Endothelial cell of umbilical vein (primary cell): ENCODE data around the gene DOCK4. TPM values are rescaled to one million over a fixed set of nuclear protein-coding genes. Genes with fewer than 3 reads are reported as not detected.

Experiments used
- BruUV-seq: library from RNA; stranded (reverse); fragments of 400-500 nt; replicated peaks from 2 replicates; lab custom pipeline; 2021; lab: Mats Ljungman, UMichigan
- CTCF ChIA-PET: fragments of 300-600, 350-600 bp; sonication (Branson Sonifier 250); formaldehyde crosslinking; loops from one replicate; lab custom pipeline; 2021; ENCODE audit warnings: antibody characterized with exemption, inconsistent platforms; lab: Charles Lee
- POLR2A ChIA-PET: fragments of 300-600, 350-600 bp; sonication (Branson Sonifier 250); formaldehyde crosslinking; loops from one replicate; lab custom pipeline; 2021; ENCODE audit warnings: antibody characterized with exemption, inconsistent platforms; lab: Charles Lee
- DNase-seq: peaks from one replicate; pipeline ENCODE4 v3.0.0-alpha.2; 2011; ENCODE audit warnings: low read depth, low spot score
- FAIRE-seq: peaks from 2 replicates; lab custom pipeline; 2011; peaks lifted over from hg19 to GRCh38; lab: Jason Lieb, UNC
- H2AFZ ChIP-seq: 2 replicates; pipeline ENCODE4 v1.6.0; 2012; ENCODE audit warnings: low read depth, low read length, control low read depth, inconsistent platforms
- H3K27ac ChIP-seq: 2 replicates; pipeline ENCODE4 v1.5.1; 2011; ENCODE audit warnings: low read depth, mild to moderate bottlenecking, control low read depth, low read length, moderate library complexity; ENCODE audit not compliant: insufficient read depth
- H3K27me3 ChIP-seq, 2 experiments: 2 replicates each; pipeline versions ENCODE4 v1.6.0 to v1.6.1; 2011; ENCODE audit warnings: low read length in 2 of 2, mixed read lengths in 1 of 2; ENCODE audit not compliant: control insufficient read depth in 2 of 2, insufficient read depth in 2 of 2
- H3K36me3 ChIP-seq, 2 experiments: 2 replicates in 1 of 2; 3 replicates in 1 of 2; pipeline ENCODE4 v1.5.1; 2011; ENCODE audit warnings: low read length in 2 of 2, mild to moderate bottlenecking in 1 of 2, moderate library complexity in 1 of 2; ENCODE audit not compliant: control insufficient read depth in 2 of 2, insufficient read depth in 2 of 2; ENCODE audit errors: extremely low read depth in 1 of 2
- H3K4me1 ChIP-seq: 3 replicates; pipeline ENCODE4 v1.5.1; 2011; ENCODE audit warnings: mild to moderate bottlenecking, low read length; ENCODE audit not compliant: control insufficient read depth, insufficient read depth; ENCODE audit errors: extremely low read depth
- H3K4me2 ChIP-seq: 2 replicates; pipeline ENCODE4 v1.6.1; 2011; ENCODE audit warnings: low read length, control low read depth, mixed read lengths; ENCODE audit not compliant: insufficient read depth
- H3K4me3 ChIP-seq, 3 experiments: fragments of 200-600 bp in 1 of 3; sonication (generic), shearing (Covaris generic) in 1 of 3; replicated peaks in 1 of 3; 2 replicates each; pipeline ENCODE4 v1.5.1; 2011 to 2016; ENCODE audit warnings: control low read depth in 3 of 3, low read length in 3 of 3, mild to moderate bottlenecking in 2 of 3, inconsistent platforms in 1 of 3, low read depth in 1 of 3, moderate library complexity in 1 of 3; ENCODE audit not compliant: insufficient read depth in 1 of 3
- H3K79me2 ChIP-seq: 2 replicates; pipeline ENCODE4 v1.6.0; 2012; ENCODE audit warnings: low read length, inconsistent platforms; ENCODE audit not compliant: control insufficient read depth, insufficient read depth
- H3K9ac ChIP-seq: replicated peaks from 2 replicates; pipeline ENCODE3; 2011; ENCODE audit warnings: low read length, control low read depth; ENCODE audit not compliant: insufficient read depth; ENCODE audit errors: extremely low read depth
- H3K9me1 ChIP-seq: replicated peaks from 3 replicates; pipeline ENCODE4 v1.6.0; 2011; ENCODE audit warnings: mild to moderate bottlenecking, low read length; ENCODE audit not compliant: control insufficient read depth, insufficient read depth; ENCODE audit errors: extremely low read depth
- H3K9me3 ChIP-seq: replicated peaks from 2 replicates; pipeline ENCODE4 v1.5.1; 2012; ENCODE audit warnings: low read length, inconsistent platforms; ENCODE audit not compliant: control insufficient read depth, insufficient read depth
- H4K20me1 ChIP-seq: replicated peaks from 2 replicates; pipeline ENCODE3; 2011; ENCODE audit warnings: mild to moderate bottlenecking, low read length; ENCODE audit not compliant: control insufficient read depth, insufficient read depth; ENCODE audit errors: extremely low read depth
- EZH2 ChIP-seq: IDR thresholded peaks from 2 replicates; pipeline ENCODE4 v1.6.1; 2012; ENCODE audit warnings: borderline replicate concordance, low read depth, mild to moderate bottlenecking, moderate library complexity, low read length, inconsistent platforms; ENCODE audit not compliant: severe bottlenecking
- FOS ChIP-seq: IDR thresholded peaks from 2 replicates; pipeline ENCODE4 v1.6.1; 2011; ENCODE audit warnings: mild to moderate bottlenecking, low read length, moderate library complexity, borderline replicate concordance; ENCODE audit not compliant: insufficient read depth
- GATA2 ChIP-seq: IDR thresholded peaks from 2 replicates; pipeline ENCODE4 v1.7.0; 2011; ENCODE audit warnings: low read depth, mild to moderate bottlenecking, moderate library complexity, mixed read lengths, low read length; ENCODE audit not compliant: insufficient read length, insufficient read depth
- JUN ChIP-seq: IDR thresholded peaks from 2 replicates; pipeline ENCODE4 v1.6.1; 2011; ENCODE audit warnings: borderline replicate concordance, low read depth; ENCODE audit not compliant: insufficient read length, insufficient read depth
- MAX ChIP-seq: IDR thresholded peaks from 2 replicates; pipeline ENCODE4 v1.6.1; 2011; ENCODE audit not compliant: insufficient read depth, insufficient read length
- MYC ChIP-seq: IDR thresholded peaks from one replicate; pipeline ENCODE4 v1.6.1; 2011; ENCODE audit warnings: mild to moderate bottlenecking, low read depth, low read length
- POLR2A ChIP-seq: IDR thresholded peaks from 2 replicates; pipeline ENCODE4 v1.6.1; 2012; ENCODE audit warnings: low read depth, mild to moderate bottlenecking, control low read depth, low read length
- POLR2AphosphoS5 ChIP-seq: IDR thresholded peaks from 2 replicates; pipeline ENCODE4 v1.6.1; 2012; ENCODE audit warnings: low read depth, mild to moderate bottlenecking, control low read depth, low read length, moderate library complexity; ENCODE audit not compliant: insufficient read depth
- dilution Hi-C: fragments of 300-500 bp; cut with MboI; formaldehyde crosslinking; loops from one replicate; pipeline ENCODE4 v1.15.0; 2019; ENCODE audit warnings: low sequenced_read_pairs; ENCODE audit not compliant: extremely low pct_ligation_motif_present
- intact Hi-C: fragments of 100-400 bp; cut with micrococcal nuclease; formaldehyde crosslinking; loops from one replicate; pipeline ENCODE4 v1.10.0; 2022
- polyA plus RNA-seq, 4 experiments: library from polyadenylated mRNA; depleted of rRNA in 3 of 4; stranded (reverse) in 3 of 4; unstranded in 1 of 4; fragments of >200 nt; gene quantifications; 2 replicates each; pipeline versions ENCODE4 v1.2.1 to v1.2.3, GENCODE V29; 2011 to 2012; ENCODE audit warnings: missing spikeins in 1 of 4
- total RNA-seq: library from RNA; stranded (reverse); gene quantifications from 2 replicates; pipeline ENCODE4 v1.2.3, GENCODE V29; 2021
- TF ChIP-seq, protein P1 (sequence below), 2 donors: IDR thresholded peaks; 1 replicate in 1 of 2; 2 replicates in 1 of 2; pipeline ENCODE4 v1.5.1; 2011; ENCODE audit warnings: low read length in 2 of 2, mild to moderate bottlenecking in 2 of 2, moderate library complexity in 2 of 2, control low read depth in 1 of 2, inconsistent platforms in 1 of 2, low read depth in 1 of 2; ENCODE audit not compliant: insufficient read depth in 1 of 2; ENCODE audit errors: extremely low read depth in 1 of 2

The DOCK4 gene
- total and polyA plus RNA-seq, 2 donors (not counting 3 experiments of a cell fraction or from before 2014, with no cell fraction given) = 47.4 to 164 TPM

DNA sequence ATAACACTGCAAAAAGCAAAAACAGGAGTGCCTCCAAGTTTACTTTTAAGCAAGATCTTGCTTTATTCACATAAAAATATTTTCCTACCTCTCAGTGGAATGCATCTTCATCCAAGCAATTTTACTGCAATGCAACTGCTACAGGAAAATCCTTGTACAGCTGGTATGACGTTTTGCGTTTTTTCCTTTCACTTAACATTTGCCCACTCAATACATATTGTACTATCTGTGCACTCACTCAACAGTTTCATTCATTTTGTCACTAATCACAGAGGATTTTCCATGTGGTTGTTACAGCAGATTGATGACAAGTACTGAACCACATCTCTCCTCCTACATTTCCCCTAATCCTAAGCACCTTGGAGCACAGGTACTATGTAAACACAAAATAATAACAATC, 421.9 kb downstream of the DOCK4 start:
- Histone ChIP-seq H3K4me1 (no peaks in the 10 kb centered on the region), H3K9ac (no peak overlapping the region), H3K27ac (no peak overlapping the region), H4K20me1 (peaks cover 2% of the 10 kb centered on the region), H3K9me3 (no peaks in the 10 kb centered on the region), H3K27me3 (no peaks in the 10 kb centered on the region), H3K79me2 (no peaks in the 10 kb centered on the region), H3K36me3 (peaks cover 8 to 15% of the 10 kb centered on the region in 2 experiments), H3K9me1 (no peaks in the 10 kb centered on the region), H3K4me2 (no peak overlapping the region), H2AFZ (no peak overlapping the region), H3K4me3 (no peak overlapping the region)
- dilution Hi-C loops = no loop called here
- ChIA-PET POLR2A (no interaction called here), CTCF (interaction anchor here (0.8 kb wide), 1 partner anchor 71 kb away, joined by 5 read pairs; no protein-coding TSS in a partner anchor)
- no TSS peak for BruUV-seq
- intact Hi-C loops = no loop called here
- TF ChIP-seq POLR2A (no peak), GATA2 (no peak), JUN (no peak), MAX (no peak), FOS (no peak), POLR2AphosphoS5 (no peak), EZH2 (no peak), MYC (no peak)
- TF ChIP-seq, protein P1, sequence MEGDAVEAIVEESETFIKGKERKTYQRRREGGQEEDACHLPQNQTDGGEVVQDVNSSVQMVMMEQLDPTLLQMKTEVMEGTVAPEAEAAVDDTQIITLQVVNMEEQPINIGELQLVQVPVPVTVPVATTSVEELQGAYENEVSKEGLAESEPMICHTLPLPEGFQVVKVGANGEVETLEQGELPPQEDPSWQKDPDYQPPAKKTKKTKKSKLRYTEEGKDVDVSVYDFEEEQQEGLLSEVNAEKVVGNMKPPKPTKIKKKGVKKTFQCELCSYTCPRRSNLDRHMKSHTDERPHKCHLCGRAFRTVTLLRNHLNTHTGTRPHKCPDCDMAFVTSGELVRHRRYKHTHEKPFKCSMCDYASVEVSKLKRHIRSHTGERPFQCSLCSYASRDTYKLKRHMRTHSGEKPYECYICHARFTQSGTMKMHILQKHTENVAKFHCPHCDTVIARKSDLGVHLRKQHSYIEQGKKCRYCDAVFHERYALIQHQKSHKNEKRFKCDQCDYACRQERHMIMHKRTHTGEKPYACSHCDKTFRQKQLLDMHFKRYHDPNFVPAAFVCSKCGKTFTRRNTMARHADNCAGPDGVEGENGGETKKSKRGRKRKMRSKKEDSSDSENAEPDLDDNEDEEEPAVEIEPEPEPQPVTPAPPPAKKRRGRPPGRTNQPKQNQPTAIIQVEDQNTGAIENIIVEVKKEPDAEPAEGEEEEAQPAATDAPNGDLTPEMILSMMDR (IDR thresholded peaks at IDR 0.05; ENCODE audit: extremely low read depth in 1 of 2, insufficient read depth in 1 of 2, low read depth in 1 of 2, low read length in 2 of 2) = no peak
- DNase-seq = no peak
- no peak for FAIRE-seq
